Ishikawa (cell line): ENCODE results near the gene GDI2.

Source experiments
- CEBPB ChIP-seq: IDR thresholded peaks from 2 replicates; pipeline ENCODE4 v1.6.1; 2012
- CREB1 ChIP-seq: IDR thresholded peaks from 2 replicates; pipeline ENCODE4 v1.6.1; 2012; ENCODE audit warnings: low read depth
- EGR1 ChIP-seq: IDR thresholded peaks from 2 replicates; pipeline ENCODE4 v1.6.1; 2012
- EP300 ChIP-seq: IDR thresholded peaks from 2 replicates; pipeline ENCODE4 v1.6.1; 2012; ENCODE audit warnings: borderline replicate concordance
- FOXM1 ChIP-seq: IDR thresholded peaks from 2 replicates; pipeline ENCODE4 v1.6.1; 2012; ENCODE audit warnings: low read depth, borderline replicate concordance
- MAX ChIP-seq: IDR thresholded peaks from 2 replicates; pipeline ENCODE4 v1.6.1; 2012
- NFIC ChIP-seq: IDR thresholded peaks from 2 replicates; pipeline ENCODE4 v1.6.1; 2012
- RAD21 ChIP-seq: IDR thresholded peaks from 2 replicates; pipeline ENCODE4 v1.6.1; 2012; ENCODE audit warnings: low read depth
- REST ChIP-seq: IDR thresholded peaks from 2 replicates; pipeline ENCODE4 v1.6.1; 2012; ENCODE audit warnings: low read depth, mild to moderate bottlenecking
- TAF1 ChIP-seq: IDR thresholded peaks from 2 replicates; pipeline ENCODE4 v1.6.1; 2012; ENCODE audit warnings: low read depth, mild to moderate bottlenecking
- TCF12 ChIP-seq: IDR thresholded peaks from 2 replicates; pipeline ENCODE4 v1.6.1; 2012; ENCODE audit warnings: low read depth
- TEAD4 ChIP-seq: IDR thresholded peaks from 2 replicates; pipeline ENCODE4 v1.6.1; 2012
- USF1 ChIP-seq: IDR thresholded peaks from 2 replicates; pipeline ENCODE4 v1.6.1; 2012
- YY1 ChIP-seq: IDR thresholded peaks from 2 replicates; pipeline ENCODE4 v1.6.1; 2012; ENCODE audit warnings: low read depth
- ZBTB7A ChIP-seq: IDR thresholded peaks from 2 replicates; pipeline ENCODE4 v1.6.1; 2012; ENCODE audit warnings: low read depth

The GDI2 gene

GRCh38 chr10:5856701-5857004 lies 43.4 kb upstream of the GDI2 start:
- TF ChIP-seq CEBPB (no peak), TEAD4 (no peak), TAF1 (no peak), REST (no peak), EGR1 (no peak), EP300 (no peak), RAD21 (no peak), YY1 (no peak)

GRCh38 chr10:5855979-5856700 lies 42.9 kb upstream of the GDI2 start:
- TF ChIP-seq NFIC (0 out of 2 replicates have a peak, but pooled peaks have one; percentile 20), USF1 (no peak)

GRCh38 chr10:5854131-5854475 lies 40.9 kb upstream of the GDI2 start:
- TF ChIP-seq CEBPB: no peak
- TF ChIP-seq YY1: no peak
- no peak for TF ChIP-seq REST
- no peak for TF ChIP-seq ZBTB7A
- no peak for TF ChIP-seq NFIC

- TF ChIP-seq TAF1: no peak
Measured at GRCh38 chr10:5844345-5845055, 31.3 kb upstream of the GDI2 start.

GRCh38 chr10:5843686-5844344 lies 30.6 kb upstream of the GDI2 start:
- TF ChIP-seq CEBPB: no peak

- TF ChIP-seq MAX: no peak
- no peak for TF ChIP-seq USF1
- TF ChIP-seq EGR1: no peak
Measured at GRCh38 chr10:5841965-5842364, 28.7 kb upstream of the GDI2 start.

GRCh38 chr10:5840314-5841307 lies 27.4 kb upstream of the GDI2 start:
- TF ChIP-seq EGR1: no peak
- no peak for TF ChIP-seq USF1
- no peak for TF ChIP-seq YY1
- TF ChIP-seq CEBPB: no peak
- no peak for TF ChIP-seq EP300
- no peak for TF ChIP-seq REST
- TF ChIP-seq TCF12: no peak
- TF ChIP-seq TEAD4: no peak
- TF ChIP-seq ZBTB7A: no peak
- no peak for TF ChIP-seq CREB1
- no peak for TF ChIP-seq NFIC
- TF ChIP-seq RAD21: no peak
- TF ChIP-seq TAF1: no peak
- no peak for TF ChIP-seq MAX
- TF ChIP-seq FOXM1: no peak
